PFSK-1 (cell line): ENCODE measurements around the gene LEP.

Experiments
- FOXP2 ChIP-seq: optimal IDR thresholded peaks from 2 replicates; pipeline ENCODE3; 2011; ENCODE audit warnings: borderline replicate concordance, control low read depth, inconsistent platforms; ENCODE audit not compliant: insufficient read depth; ENCODE audit errors: extremely low read length, extremely low read depth
- POLR2AphosphoS5 ChIP-seq: IDR thresholded peaks from 2 replicates; pipeline ENCODE4 v1.6.1; 2012; ENCODE audit warnings: low read depth, mild to moderate bottlenecking, control low read depth, low read length, moderate library complexity
- SIN3A ChIP-seq: IDR thresholded peaks from 2 replicates; pipeline ENCODE4 v1.6.1; 2012; ENCODE audit warnings: mild to moderate bottlenecking, low read length, moderate library complexity, borderline replicate concordance; ENCODE audit not compliant: insufficient read depth
- TAF1 ChIP-seq: IDR thresholded peaks from 2 replicates; pipeline ENCODE4 v1.6.1; 2012; ENCODE audit warnings: low read length, control low read depth, borderline replicate concordance; ENCODE audit not compliant: insufficient read depth
- TF ChIP-seq, protein P1 (sequence below), 2 experiments: IDR thresholded peaks; 2 replicates each; pipeline versions ENCODE4 v1.6.1 to v1.8.0; 2011 to 2012; ENCODE audit warnings: low read depth in 2 of 2, low read length in 2 of 2, control low read depth in 1 of 2, inconsistent platforms in 1 of 2, mild to moderate bottlenecking in 1 of 2, moderate library complexity in 1 of 2; ENCODE audit not compliant: insufficient read depth in 1 of 2

DNA sequence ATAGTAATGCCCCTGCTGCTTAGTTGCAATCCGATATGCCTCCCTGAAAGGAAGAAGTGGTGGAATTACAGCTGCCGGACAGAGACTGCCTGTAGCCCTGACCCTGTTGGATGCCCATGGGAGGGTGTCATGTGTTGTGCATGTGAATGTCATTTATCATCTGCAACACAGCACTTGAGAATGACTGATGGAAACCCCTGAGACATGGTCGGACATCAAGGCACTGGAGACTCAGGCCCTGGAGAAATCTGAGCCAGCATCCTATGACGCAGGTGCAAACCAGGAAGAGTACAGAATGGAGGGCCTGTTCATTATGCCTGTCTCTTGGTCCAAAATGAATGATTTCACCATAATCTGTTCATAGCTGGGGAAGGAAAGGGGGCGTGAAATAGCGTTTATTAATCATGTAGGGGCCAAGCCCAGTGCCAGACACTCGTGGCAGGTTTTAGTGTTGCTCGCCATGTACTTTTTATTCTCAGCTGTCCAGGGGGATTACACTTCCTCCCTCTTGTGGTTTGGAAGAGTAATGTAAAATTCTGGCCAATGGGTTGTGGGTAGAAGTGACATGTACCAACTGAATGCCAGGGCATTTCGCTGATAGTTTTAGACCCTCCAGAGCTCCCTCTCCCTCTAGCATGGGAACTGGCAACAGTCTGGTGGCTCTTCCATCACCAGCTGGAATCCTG, 23.0 kb upstream of the LEP start:
- TF ChIP-seq POLR2AphosphoS5 (no peak), TAF1 (no peak), SIN3A (no peak), FOXP2 (no peak)
- TF ChIP-seq, protein P1, sequence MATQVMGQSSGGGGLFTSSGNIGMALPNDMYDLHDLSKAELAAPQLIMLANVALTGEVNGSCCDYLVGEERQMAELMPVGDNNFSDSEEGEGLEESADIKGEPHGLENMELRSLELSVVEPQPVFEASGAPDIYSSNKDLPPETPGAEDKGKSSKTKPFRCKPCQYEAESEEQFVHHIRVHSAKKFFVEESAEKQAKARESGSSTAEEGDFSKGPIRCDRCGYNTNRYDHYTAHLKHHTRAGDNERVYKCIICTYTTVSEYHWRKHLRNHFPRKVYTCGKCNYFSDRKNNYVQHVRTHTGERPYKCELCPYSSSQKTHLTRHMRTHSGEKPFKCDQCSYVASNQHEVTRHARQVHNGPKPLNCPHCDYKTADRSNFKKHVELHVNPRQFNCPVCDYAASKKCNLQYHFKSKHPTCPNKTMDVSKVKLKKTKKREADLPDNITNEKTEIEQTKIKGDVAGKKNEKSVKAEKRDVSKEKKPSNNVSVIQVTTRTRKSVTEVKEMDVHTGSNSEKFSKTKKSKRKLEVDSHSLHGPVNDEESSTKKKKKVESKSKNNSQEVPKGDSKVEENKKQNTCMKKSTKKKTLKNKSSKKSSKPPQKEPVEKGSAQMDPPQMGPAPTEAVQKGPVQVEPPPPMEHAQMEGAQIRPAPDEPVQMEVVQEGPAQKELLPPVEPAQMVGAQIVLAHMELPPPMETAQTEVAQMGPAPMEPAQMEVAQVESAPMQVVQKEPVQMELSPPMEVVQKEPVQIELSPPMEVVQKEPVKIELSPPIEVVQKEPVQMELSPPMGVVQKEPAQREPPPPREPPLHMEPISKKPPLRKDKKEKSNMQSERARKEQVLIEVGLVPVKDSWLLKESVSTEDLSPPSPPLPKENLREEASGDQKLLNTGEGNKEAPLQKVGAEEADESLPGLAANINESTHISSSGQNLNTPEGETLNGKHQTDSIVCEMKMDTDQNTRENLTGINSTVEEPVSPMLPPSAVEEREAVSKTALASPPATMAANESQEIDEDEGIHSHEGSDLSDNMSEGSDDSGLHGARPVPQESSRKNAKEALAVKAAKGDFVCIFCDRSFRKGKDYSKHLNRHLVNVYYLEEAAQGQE (IDR thresholded peaks at IDR 0.05; ENCODE audit: insufficient read depth in 1 of 2, low read depth in 2 of 2, low read length in 2 of 2) = no peak
